Left renal pelvis (tissue), 4 donors: Measurements from ENCODE around the gene SCN3B. TPM values are rescaled to one million over a fixed set of nuclear protein-coding genes. Genes with fewer than 3 reads are reported as not detected.

Experiments
- DNase-seq, 4 donors: peaks; one replicate each; pipeline ENCODE4 v3.0.0-alpha.2; 2013; ENCODE audit warnings: low read depth in 4 of 4, low spot score in 3 of 4
- polyA plus RNA-seq, 4 donors: library from polyadenylated mRNA; unstranded; fragments of 120-200 nt; gene quantifications; one replicate each; pipeline ENCODE4 v1.2.1, GENCODE V29; 2013; ENCODE audit not compliant: insufficient read length in 4 of 4

The SCN3B gene
- polyA plus RNA-seq, 4 donors, result 1.4 to 4.1 (median 2.1) TPM

DNA sequence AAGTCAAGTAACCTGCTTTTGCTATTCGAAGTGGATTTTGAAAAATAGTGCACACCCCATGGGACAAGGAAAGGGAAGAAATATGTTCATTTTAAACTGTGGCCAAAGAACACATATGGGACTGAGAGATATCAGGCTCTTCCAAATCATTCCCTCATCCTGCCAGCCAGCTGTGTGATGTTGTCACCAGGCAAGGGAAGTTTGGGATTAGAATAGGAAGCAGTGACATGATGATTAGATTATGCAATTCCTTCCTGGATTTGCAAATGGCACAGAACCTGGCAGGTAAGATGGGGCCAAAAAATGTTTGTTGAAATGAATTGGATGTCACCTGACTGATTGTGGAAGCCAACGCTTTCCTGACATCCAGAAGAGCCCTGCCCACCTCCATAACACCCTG, 4.9 kb upstream of the SCN3B start:
- no peak for DNase-seq

GRCh38 chr11:123653827-123654565, 428 bp downstream of the SCN3B start:
- DNase-seq, result peak in 2 of 4 donors; percentile 27 to 39

DNA sequence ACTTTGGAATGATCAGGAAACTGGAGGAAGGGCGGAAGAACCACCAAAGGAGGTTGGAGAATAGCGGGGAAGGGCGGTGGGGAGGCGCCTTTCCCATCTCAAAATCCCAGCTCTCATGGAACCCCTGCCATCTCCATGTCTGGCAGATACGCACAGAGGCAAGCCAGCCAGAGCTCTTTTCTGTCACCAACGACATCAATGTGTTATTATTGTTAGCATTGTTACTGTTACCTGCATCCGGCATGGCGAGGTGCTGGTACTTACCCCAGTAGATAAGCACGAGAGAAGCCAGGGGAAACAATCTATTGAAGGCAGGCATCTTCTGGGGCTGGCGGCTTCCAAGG, 969 bp downstream of the SCN3B start:
- DNase-seq, result no peak

DNA sequence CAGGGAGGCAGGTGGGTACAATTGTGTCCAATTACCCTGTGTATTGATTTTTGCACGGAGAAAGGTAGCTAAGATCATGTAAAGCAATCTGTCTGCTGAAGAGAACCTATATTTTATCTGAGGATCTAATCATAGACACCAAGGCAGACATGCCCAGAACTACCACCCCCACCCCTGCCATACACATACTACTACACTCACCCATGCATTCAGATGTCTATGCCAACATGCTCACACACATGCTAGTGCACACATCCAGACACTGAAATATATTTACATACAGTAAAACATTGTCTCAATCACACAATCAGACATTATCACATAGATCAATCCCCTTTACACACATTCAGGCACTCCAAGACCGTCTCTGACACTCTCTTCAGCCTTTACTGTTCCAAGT, 1.8 kb downstream of the SCN3B start:
- no peak for DNase-seq

GRCh38 chr11:123650901-123651300, 3.5 kb downstream of the SCN3B start:
- no peak for DNase-seq

- no peak for DNase-seq
Observed at GRCh38 chr11:123645286-123645975, 9.0 kb downstream of the SCN3B start.

- DNase-seq, result no peak
Observed at GRCh38 chr11:123642435-123642834, 12.0 kb downstream of the SCN3B start.

- no peak for DNase-seq
Observed at GRCh38 chr11:123641495-123641840, 13.0 kb downstream of the SCN3B start.

- no peak for DNase-seq
Observed at GRCh38 chr11:123640677-123641494, 13.5 kb downstream of the SCN3B start.

DNA sequence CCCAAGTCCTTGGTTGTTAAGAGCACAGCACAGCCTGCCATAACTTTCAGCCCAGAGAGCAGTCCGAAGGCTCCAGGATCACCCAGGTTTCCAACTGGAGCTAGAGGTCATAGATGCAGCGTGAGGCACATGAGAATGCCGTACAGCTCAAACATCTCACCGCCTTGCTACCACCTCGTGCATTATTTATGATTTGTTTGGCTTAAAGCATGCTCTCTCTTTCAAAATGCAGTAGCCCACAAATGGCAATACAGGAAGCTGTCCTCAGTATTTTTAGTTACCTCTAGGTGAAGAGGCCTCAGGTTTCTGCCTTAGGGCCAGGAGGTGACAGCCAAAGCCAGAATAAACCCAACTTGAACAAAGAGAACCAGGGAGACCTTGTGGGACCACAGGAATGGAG, 14.4 kb downstream of the SCN3B start:
- no peak for DNase-seq

DNA sequence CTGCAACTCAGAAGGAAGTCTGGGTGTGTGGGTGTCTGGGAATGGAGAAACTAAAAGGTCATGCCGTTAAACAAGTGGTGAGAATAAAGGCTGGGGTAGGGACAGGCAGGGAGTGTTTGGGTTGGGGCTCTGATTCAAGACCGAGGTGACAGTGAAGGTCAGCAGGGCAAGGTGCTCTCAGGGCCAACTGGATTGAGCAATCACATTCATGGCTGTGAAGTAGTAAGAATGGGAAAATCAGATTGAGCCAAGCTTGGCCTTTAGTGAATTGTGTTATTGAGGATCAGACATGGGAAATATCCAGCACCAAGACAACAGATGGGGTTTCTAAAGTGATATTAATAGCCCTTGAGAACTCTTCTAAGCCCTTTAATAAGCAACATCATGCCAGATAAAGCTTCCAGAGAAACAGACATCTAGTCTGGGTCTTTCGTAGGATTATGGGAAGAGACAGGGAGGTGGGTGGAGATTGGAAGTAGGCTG, 24.3 kb downstream of the SCN3B start:
- DNase-seq, result no peak

DNA sequence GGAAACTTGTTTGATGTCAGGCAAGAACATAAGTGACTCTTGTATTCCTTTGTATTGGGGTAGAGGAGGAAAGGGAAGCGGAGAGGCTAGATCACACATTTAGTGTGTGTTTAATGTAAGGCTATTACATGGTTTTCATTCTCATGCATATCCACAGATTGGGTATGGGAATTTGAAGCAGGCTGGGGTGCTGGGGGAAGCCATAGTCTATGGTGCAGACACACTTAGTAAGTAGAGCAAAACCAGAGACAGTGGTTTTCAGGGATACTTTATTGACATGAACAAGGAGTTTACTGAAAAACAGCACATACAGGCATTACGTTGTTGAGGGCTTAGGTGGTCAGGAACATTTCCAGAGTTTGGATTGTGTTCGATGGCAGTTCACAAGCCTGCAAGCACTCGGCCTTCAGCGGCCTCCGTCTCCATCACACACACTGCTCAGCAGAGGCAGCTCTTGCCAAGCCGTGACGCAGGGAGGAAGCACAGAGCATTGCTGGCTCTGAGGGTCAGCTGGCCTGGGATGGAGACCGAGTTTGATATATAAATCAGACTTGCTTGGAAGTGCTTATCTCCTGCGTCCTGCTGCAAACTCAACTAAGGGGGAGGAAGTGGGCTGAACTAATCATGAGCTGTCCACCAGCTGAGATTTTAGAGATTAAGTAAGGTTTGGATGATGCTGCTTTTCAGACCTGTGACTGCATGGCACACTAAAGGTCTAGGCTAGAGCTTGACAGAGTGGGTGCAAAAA, 25.3 kb downstream of the SCN3B start:
- DNase-seq, result peak in 3 of 4 donors; percentile 36 to 46 (median 45)

DNA sequence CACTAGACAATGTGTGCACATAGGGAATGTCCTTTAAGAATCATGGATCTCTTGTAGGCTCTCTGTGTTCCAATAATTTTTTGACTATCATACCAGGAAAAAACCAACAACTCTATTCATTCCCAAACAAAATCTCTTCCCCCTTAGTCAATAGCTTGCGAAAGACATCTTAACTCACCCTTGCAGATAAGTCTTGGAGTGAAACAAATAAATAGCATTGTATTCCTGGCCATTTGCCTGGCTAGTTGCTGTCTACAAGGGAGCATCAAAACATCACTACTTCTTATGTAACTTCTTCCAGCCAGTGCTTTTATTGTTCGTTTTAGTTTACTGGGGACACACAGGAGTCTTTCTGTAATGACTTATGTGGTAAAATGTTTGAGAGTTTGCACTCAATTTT, 29.4 kb downstream of the SCN3B start:
- DNase-seq, result no peak

DNA sequence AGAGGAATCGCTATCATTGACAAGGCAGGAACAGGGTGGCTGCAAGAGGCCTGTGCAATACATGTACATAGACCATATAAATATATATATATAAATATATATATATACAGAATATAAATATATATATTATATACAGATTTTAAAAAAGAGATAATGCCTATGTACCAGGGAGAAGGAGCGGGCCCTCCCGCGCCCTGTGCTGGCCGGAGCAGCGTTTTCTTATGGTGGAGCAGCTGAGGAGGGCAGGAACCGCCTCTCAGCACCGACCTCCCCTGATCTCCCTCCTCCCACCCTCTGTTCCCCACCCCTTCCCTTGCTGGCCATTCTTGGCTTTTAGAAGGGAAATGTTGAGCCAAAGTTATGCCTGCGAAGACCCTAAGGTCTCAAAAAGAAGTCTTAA, 31.8 kb downstream of the SCN3B start:
- no peak for DNase-seq

DNA sequence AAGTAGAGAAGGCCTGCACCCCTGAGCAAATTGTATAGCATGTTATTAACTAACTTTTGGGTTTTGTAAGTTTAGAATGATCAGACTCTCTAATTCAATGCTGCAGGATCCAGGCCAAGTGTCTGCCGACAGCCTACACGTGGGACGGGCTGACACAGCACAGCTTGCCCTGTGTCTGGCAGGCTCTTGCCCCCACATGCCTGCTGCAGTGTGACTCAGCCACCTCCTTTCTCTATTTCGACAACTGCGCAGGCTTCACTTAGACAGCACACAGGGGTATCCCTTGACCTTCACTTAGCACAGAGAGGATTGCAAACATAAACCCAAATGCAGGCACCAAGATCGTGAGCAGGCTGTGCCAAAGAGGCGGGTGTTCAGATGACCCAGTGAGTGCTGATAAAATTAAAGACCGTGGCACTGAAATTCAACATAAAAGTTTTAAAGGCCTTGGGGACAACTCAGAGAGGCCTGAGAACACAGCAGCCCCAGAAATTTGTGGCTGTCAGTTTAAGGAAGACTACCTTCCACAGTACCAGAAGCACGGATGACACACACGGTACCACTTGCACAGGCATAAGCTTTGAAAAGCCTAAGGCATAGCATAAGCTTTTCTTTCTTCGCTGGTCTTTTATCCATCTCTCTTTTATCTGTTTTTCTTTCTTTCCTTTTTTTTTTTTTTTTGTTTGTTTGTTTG, 37.8 kb downstream of the SCN3B start:
- no peak for DNase-seq

DNA sequence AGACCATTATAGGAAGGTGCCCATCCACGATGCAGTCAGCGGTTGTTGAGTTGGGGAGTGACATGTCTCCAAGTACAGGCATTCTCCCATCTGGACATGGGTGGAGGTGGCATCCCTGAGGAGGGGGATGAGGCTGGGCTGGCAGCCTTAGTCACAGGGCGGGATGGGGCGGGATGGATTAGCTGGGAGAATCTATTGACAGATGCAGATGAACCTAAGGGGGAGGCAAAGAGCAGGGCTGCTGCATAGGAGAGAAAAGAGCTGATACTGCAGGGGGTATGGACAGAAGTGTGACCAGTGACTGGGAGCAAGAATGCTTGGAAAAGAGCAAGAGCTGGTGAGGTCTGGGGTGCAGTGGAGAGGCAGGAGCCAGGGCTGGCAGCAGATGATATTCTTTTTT, 42.7 kb downstream of the SCN3B start:
- no peak for DNase-seq

DNA sequence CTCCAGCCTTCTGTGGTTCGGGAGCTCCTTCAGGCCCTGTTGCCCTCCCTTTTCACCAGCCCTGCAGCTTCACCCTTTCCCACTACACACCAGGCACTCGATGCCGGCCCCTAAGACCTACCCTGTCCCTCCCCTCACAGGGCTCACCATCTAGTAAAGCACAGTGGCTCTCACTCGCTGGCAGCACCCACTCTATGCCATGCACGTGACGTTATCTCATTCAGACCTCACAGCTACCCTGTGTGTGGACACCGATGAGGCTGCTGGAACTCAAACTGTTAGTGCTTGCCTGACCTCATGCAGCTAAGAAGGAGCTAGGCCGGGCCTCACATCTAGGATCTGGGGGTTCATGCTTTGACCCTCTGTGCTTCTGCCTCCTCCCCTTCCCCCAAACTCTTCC, 45.5 kb downstream of the SCN3B start:
- no peak for DNase-seq

DNA sequence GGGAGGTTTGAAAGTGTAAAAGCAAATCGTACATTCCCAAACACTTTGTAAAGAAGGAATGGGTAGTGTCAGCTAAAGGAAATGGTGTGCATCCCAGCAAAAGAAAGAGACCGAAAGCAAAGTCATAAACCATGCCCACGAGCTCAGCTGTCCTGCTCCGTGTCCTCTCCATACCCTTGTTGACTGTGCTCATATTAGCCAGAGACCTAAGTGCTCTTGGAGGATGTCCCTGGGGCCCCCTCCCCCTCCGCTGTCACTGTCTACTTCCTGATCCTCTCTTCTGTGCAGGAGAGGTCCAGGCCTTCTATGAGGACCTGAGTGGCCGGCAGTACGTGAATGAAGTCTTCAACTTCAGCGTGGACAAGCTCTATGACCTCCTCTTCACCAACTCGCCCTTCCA, 46.1 kb downstream of the SCN3B start:
- DNase-seq, result no peak

- no peak for DNase-seq
Observed at GRCh38 chr11:123607781-123608180, 46.6 kb downstream of the SCN3B start.

DNA sequence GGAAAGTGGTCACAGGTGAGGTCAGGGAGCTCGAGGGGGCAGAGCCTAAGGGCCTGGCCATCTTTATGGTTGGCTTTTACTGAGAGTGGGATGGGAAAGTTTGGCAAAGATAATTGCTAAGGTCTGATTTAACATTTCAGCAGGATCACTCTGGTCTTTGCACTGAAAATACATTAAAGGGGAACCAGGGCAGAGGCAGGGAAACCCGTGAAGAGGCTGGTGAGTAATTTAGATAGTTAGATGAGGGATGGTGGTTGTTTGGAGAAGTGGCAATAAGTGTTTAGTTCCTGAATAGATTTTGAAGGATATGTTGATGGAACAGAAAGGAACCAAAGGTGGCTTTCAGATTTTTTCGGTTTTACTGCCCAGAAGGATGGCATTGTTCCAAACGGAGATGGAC, 50.8 kb downstream of the SCN3B start:
- no peak for DNase-seq
